Activated T-helper 1 cell treated with anti-CD3 and anti-CD28 coated beads, Interleukin-12 subunit alpha, Interleukin-12 subunit beta, Interleukin-2, Interleukin-4 antibody, amounts not matched to agents 30 ng/mL and 10 ng/mL and 1 ng/mL, durations not matched to agents 14 hours and 24 hours and 36 hours (primary cell): Measurements from ENCODE around the gene IL36A. TPM values are rescaled to one million over a fixed set of nuclear protein-coding genes. Genes with fewer than 3 reads are reported as not detected.

Experiments
- DNase-seq: peaks from one replicate; pipeline ENCODE4 v3.0.0; 2021; ENCODE audit warnings: low spot score
- H3K27ac Mint-ChIP-seq: one replicate; pipeline ENCODE4 v1.8.0; 2021; ENCODE audit warnings: mild to moderate bottlenecking, mixed read lengths
- H3K27me3 Mint-ChIP-seq: one replicate; pipeline ENCODE4 v1.8.0; 2022; ENCODE audit warnings: mild to moderate bottlenecking, moderate library complexity, mixed read lengths; ENCODE audit not compliant: insufficient read depth
- H3K36me3 Mint-ChIP-seq: one replicate; pipeline ENCODE4 v1.8.0; 2021; ENCODE audit warnings: low read depth, mixed read lengths
- H3K4me1 Mint-ChIP-seq: one replicate; pipeline ENCODE4 v1.8.0; 2021; ENCODE audit warnings: low read depth, mixed read lengths
- H3K4me3 Mint-ChIP-seq: one replicate; pipeline ENCODE4 v1.8.0; 2021; ENCODE audit warnings: mild to moderate bottlenecking, moderate library complexity, mixed read lengths
- H3K9me3 Mint-ChIP-seq: one replicate; pipeline ENCODE4 v1.8.0; 2021; ENCODE audit warnings: mixed read lengths
- intact Hi-C: fragments of 100-400 bp; cut with micrococcal nuclease; formaldehyde crosslinking; loops from one replicate; pipeline ENCODE4 v1.15.1; 2024
- total RNA-seq: library from RNA; stranded (reverse); gene quantifications from 2 replicates; pipeline ENCODE4 v1.2.3, GENCODE V29; 2022

IL36A gene
- total RNA-seq, 1 donor from 2014 or later, result not detected

GRCh38 chr2:112980537-112980936 is 24.7 kb upstream of the IL36A start:
- DNase-seq, result no peak
- Mint-ChIP-seq H3K27me3 (peaks cover 6% of the 10 kb centered on the region), H3K27ac (no peak overlapping the region), H3K36me3 (no peaks in the 10 kb centered on the region), H3K9me3 (no peaks in the 10 kb centered on the region), H3K4me3 (no peak overlapping the region), H3K4me1 (peaks cover 27% of the 10 kb centered on the region)
- intact Hi-C loops, result loop anchor here (2.0 kb wide), 1 partner anchor 16 kb away; no protein-coding TSS in a partner anchor

GRCh38 chr2:112985090-112985489 is 20.2 kb upstream of the IL36A start:
- H3K27ac Mint-ChIP-seq, result no peak overlapping the region
- intact Hi-C loops, result no loop called here
- DNase-seq, result peak; percentile 41
- no peak overlapping the region for H3K4me3 Mint-ChIP-seq
- no peaks in the 10 kb centered on the region for H3K36me3 Mint-ChIP-seq
- peaks cover 18% of the 10 kb centered on the region for H3K9me3 Mint-ChIP-seq
- H3K4me1 Mint-ChIP-seq, result peaks cover 27% of the 10 kb centered on the region
- no peaks in the 10 kb centered on the region for H3K27me3 Mint-ChIP-seq

DNA sequence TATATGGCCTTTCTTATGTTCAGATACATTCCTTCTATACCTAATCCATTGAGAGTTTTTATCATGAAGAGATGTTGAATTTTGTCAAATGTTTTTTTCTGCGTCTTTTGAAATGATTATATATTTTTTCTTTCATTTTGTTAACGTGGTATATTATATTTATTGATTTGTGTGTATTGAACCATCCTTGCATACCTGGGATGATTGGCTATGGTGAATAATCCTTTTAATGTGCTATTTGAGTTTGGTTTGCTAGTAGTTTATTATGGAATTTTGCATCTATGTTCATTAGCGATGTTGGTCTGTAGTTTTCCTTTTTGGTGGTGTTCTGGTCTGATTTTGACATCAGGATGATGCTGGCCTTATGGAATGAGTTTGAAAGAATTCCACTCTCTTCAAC is 15.6 kb upstream of the IL36A start:
- H3K36me3 Mint-ChIP-seq, result peaks cover 15% of the 10 kb centered on the region
- no peak for DNase-seq
- H3K4me3 Mint-ChIP-seq, result no peak overlapping the region
- H3K9me3 Mint-ChIP-seq, result peaks cover 47% of the 10 kb centered on the region
- intact Hi-C loops, result no loop called here
- H3K4me1 Mint-ChIP-seq, result peaks cover 22% of the 10 kb centered on the region
- H3K27ac Mint-ChIP-seq, result no peak overlapping the region
- H3K27me3 Mint-ChIP-seq, result no peaks in the 10 kb centered on the region

GRCh38 chr2:112993831-112994230 is 11.4 kb upstream of the IL36A start:
- peaks cover 34% of the 10 kb centered on the region for H3K4me1 Mint-ChIP-seq
- H3K36me3 Mint-ChIP-seq, result peaks cover 16% of the 10 kb centered on the region
- intact Hi-C loops, result no loop called here
- no peaks in the 10 kb centered on the region for H3K27me3 Mint-ChIP-seq
- peaks cover 46% of the 10 kb centered on the region for H3K9me3 Mint-ChIP-seq
- no peak for DNase-seq
- H3K4me3 Mint-ChIP-seq, result no peak overlapping the region
- no peak overlapping the region for H3K27ac Mint-ChIP-seq

GRCh38 chr2:112994648-112995047 is 10.6 kb upstream of the IL36A start:
- Mint-ChIP-seq H3K36me3 (peaks cover 16% of the 10 kb centered on the region), H3K27ac (no peak overlapping the region), H3K4me3 (no peak overlapping the region), H3K27me3 (no peaks in the 10 kb centered on the region), H3K4me1 (peaks cover 34% of the 10 kb centered on the region), H3K9me3 (peaks cover 49% of the 10 kb centered on the region)
- no peak for DNase-seq
- intact Hi-C loops, result no loop called here

GRCh38 chr2:112995346-112995920 is 9.8 kb upstream of the IL36A start:
- peak overlapping the region; percentile 95 for H3K27ac Mint-ChIP-seq
- H3K9me3 Mint-ChIP-seq, result peaks cover 49% of the 10 kb centered on the region
- peaks cover 17% of the 10 kb centered on the region for H3K36me3 Mint-ChIP-seq
- H3K4me3 Mint-ChIP-seq, result peak overlapping the region; percentile 79
- H3K4me1 Mint-ChIP-seq, result peaks cover 34% of the 10 kb centered on the region
- DNase-seq, result peak; percentile 9
- intact Hi-C loops, result no loop called here
- H3K27me3 Mint-ChIP-seq, result no peaks in the 10 kb centered on the region

DNA sequence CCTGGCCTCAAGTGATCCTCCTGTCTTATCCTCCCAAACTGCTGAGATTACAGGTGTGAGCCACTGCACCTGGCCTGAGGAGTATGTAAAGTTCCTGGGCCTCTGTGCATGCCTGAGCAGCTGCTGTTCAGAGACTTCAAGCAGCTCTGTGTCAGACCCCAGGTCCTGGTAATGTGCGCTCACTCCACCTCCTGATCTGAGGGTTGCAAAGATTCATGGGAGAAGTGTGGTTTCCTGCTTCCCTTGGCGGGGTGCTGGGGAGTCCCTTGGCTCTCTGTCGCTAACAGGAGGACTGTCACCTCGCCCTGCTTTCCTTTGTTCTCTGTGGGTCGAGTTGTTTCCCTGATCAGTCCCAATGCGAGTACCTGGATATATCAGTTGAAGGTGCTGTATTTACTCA is 8.6 kb upstream of the IL36A start:
- H3K36me3 Mint-ChIP-seq, result peaks cover 17% of the 10 kb centered on the region
- no peaks in the 10 kb centered on the region for H3K27me3 Mint-ChIP-seq
- intact Hi-C loops, result loop anchor here (2.0 kb wide), 1 partner anchor 16 kb away; no protein-coding TSS in a partner anchor
- H3K4me1 Mint-ChIP-seq, result peaks cover 34% of the 10 kb centered on the region
- peaks cover 50% of the 10 kb centered on the region for H3K9me3 Mint-ChIP-seq
- peak; percentile 81 for DNase-seq
- H3K27ac Mint-ChIP-seq, result peak overlapping the region; percentile 82
- H3K4me3 Mint-ChIP-seq, result peak overlapping the region; percentile 48

- Mint-ChIP-seq H3K27me3 (no peaks in the 10 kb centered on the region), H3K36me3 (peaks cover 14% of the 10 kb centered on the region), H3K9me3 (peaks cover 52% of the 10 kb centered on the region), H3K27ac (peak overlapping the region; percentile 82), H3K4me3 (peak overlapping the region; percentile 48), H3K4me1 (peaks cover 34% of the 10 kb centered on the region)
- intact Hi-C loops, result loop anchor here (2.0 kb wide), 1 partner anchor 16 kb away; no protein-coding TSS in a partner anchor
- no peak for DNase-seq
Measured at GRCh38 chr2:112997151-112997550, 8.1 kb upstream of the IL36A start.

DNA sequence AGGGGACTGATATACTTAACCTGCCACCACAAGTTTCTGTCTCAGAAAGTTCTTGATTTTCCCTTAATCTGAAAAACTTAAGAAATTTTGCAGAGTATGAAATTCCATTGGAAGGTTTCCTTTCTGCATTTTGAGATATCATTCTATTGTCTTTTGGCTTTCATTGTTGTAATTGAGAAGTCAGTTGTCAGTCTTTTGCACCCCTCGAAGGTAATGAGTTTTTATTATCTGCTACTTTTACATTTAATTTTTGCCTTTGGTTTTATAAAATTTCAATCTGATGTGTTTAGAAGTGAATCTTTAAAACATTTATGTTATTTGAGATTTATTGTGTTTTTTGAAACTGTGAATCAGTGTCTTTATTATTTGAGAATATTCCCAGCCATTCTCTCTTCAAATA is 4.8 kb upstream of the IL36A start:
- Mint-ChIP-seq H3K4me1 (peaks cover 22% of the 10 kb centered on the region), H3K27me3 (peaks cover 5% of the 10 kb centered on the region), H3K4me3 (no peak overlapping the region), H3K27ac (no peak overlapping the region), H3K36me3 (peaks cover 7% of the 10 kb centered on the region), H3K9me3 (peaks cover 45% of the 10 kb centered on the region)
- DNase-seq, result no peak
- intact Hi-C loops, result loop anchor here (1.0 kb wide), 1 partner anchor 15 kb away; no protein-coding TSS in a partner anchor

GRCh38 chr2:113002677-113003076 is 2.6 kb upstream of the IL36A start:
- intact Hi-C loops, result no loop called here
- Mint-ChIP-seq H3K27ac (no peak overlapping the region), H3K36me3 (peaks cover 7% of the 10 kb centered on the region), H3K9me3 (peaks cover 45% of the 10 kb centered on the region), H3K27me3 (peaks cover 5% of the 10 kb centered on the region), H3K4me1 (no peaks in the 10 kb centered on the region), H3K4me3 (no peak overlapping the region)
- no peak for DNase-seq

DNA sequence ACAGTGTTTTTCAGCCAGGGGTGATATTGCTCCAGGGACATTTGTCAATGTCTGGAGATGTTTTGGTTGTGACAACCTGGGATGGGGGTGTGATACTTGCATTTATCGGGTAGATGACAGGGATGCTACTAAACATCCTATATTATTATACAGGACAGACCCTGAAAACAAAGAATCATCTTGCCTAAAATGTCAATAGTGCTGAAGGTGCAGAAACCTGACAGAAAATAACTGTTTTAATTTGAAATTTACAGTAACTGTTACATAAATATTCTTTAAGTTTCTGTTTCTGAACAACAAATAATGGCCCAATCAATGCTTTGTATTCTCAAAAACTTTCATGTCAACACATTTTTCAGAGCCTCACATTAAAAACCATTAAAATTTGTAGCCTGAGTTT is 2.0 kb downstream of the IL36A start:
- no peak for DNase-seq
- intact Hi-C loops, result no loop called here
- peaks cover 12% of the 10 kb centered on the region for H3K27me3 Mint-ChIP-seq
- H3K27ac Mint-ChIP-seq, result no peak overlapping the region
- H3K4me1 Mint-ChIP-seq, result peaks cover 6% of the 10 kb centered on the region
- H3K9me3 Mint-ChIP-seq, result peaks cover 4% of the 10 kb centered on the region
- H3K36me3 Mint-ChIP-seq, result no peaks in the 10 kb centered on the region
- H3K4me3 Mint-ChIP-seq, result no peak overlapping the region

- no peaks in the 10 kb centered on the region for H3K36me3 Mint-ChIP-seq
- H3K27ac Mint-ChIP-seq, result no peak overlapping the region
Measured at GRCh38 chr2:113009622-113010021, 4.4 kb downstream of the IL36A start.

DNA sequence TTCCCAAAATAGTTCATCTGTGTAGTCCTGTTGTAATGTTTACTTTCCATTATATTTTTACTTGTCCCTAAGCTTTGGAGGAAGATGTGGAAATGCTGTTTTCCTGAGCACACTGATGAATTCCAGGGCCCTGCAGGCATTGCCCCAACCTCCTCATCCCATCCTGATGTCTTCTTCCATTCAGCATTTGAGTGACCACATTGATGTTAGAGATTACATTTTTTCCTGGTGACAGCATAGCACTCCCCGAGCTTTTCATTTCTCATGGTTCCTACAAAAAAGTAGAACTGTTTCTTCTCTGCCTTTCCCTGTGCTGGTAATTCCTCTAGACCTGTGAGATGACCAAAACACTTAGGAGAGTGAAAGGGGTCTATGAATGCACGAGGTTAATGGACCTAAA is 4.8 kb downstream of the IL36A start:
- intact Hi-C loops, result no loop called here
- no peaks in the 10 kb centered on the region for H3K9me3 Mint-ChIP-seq
- no peaks in the 10 kb centered on the region for H3K36me3 Mint-ChIP-seq
- H3K27ac Mint-ChIP-seq, result no peak overlapping the region
- peaks cover 6% of the 10 kb centered on the region for H3K4me1 Mint-ChIP-seq
- peaks cover 12% of the 10 kb centered on the region for H3K27me3 Mint-ChIP-seq
- DNase-seq, result no peak
- no peak overlapping the region for H3K4me3 Mint-ChIP-seq

More at GRCh38 chr2:113009622-113010021, 4.4 kb downstream of the IL36A start:
- intact Hi-C loops, result no loop called here
- Mint-ChIP-seq H3K27me3 (peaks cover 14% of the 10 kb centered on the region), H3K4me3 (no peak overlapping the region), H3K4me1 (peaks cover 6% of the 10 kb centered on the region), H3K9me3 (no peaks in the 10 kb centered on the region)
- no peak for DNase-seq

- no peak overlapping the region for H3K27ac Mint-ChIP-seq
- peaks cover 12% of the 10 kb centered on the region for H3K27me3 Mint-ChIP-seq
- no peak overlapping the region for H3K4me3 Mint-ChIP-seq
- H3K4me1 Mint-ChIP-seq, result peaks cover 6% of the 10 kb centered on the region
- no peak for DNase-seq
- H3K9me3 Mint-ChIP-seq, result no peaks in the 10 kb centered on the region
- intact Hi-C loops, result no loop called here
- H3K36me3 Mint-ChIP-seq, result no peaks in the 10 kb centered on the region
Measured at GRCh38 chr2:113011108-113011507, 5.8 kb downstream of the IL36A start.
